ENCODE measurements around the gene NWD2.

NWD2 gene

GRCh38 chr4:37471093-37471492 is 226.6 kb downstream of the NWD2 start:
- no peak for TF ChIP-seq EZH2 (optimal IDR thresholded peaks at IDR 0.05; ENCODE audit: low read depth, low read length)
- TF ChIP-seq, protein P1, sequence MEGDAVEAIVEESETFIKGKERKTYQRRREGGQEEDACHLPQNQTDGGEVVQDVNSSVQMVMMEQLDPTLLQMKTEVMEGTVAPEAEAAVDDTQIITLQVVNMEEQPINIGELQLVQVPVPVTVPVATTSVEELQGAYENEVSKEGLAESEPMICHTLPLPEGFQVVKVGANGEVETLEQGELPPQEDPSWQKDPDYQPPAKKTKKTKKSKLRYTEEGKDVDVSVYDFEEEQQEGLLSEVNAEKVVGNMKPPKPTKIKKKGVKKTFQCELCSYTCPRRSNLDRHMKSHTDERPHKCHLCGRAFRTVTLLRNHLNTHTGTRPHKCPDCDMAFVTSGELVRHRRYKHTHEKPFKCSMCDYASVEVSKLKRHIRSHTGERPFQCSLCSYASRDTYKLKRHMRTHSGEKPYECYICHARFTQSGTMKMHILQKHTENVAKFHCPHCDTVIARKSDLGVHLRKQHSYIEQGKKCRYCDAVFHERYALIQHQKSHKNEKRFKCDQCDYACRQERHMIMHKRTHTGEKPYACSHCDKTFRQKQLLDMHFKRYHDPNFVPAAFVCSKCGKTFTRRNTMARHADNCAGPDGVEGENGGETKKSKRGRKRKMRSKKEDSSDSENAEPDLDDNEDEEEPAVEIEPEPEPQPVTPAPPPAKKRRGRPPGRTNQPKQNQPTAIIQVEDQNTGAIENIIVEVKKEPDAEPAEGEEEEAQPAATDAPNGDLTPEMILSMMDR (IDR thresholded peaks at IDR 0.05; ENCODE audit: low read length) = no peak
- no peak for TF ChIP-seq EZH2phosphoT487 (IDR thresholded peaks at IDR 0.05; ENCODE audit: low read length)
- no peak for DNase-seq
- Histone ChIP-seq H3K4me3 (ENCODE audit: low read length) (no peak overlapping the region), H4K20me1 (ENCODE audit: insufficient read depth, low read length) (no peaks in the 10 kb centered on the region), H3K36me3 (replicated peaks; ENCODE audit: insufficient read depth, low read length) (no peaks in the 10 kb centered on the region), H2AFZ (ENCODE audit: low read length) (no peak overlapping the region), H3K79me2 (ENCODE audit: low read length) (no peaks in the 10 kb centered on the region), H3K27ac (ENCODE audit: low read length) (no peak overlapping the region), H3K27me3 (replicated peaks; ENCODE audit: insufficient read depth, low read length) (no peaks in the 10 kb centered on the region), H3K9ac (ENCODE audit: low read length) (no peak overlapping the region), H3K9me2 (replicated peaks; ENCODE audit: insufficient read depth, low read length) (no peaks in the 10 kb centered on the region), H3K9me3 (replicated peaks; ENCODE audit: insufficient read depth, low read length) (no peaks in the 10 kb centered on the region), H3K4me2 (ENCODE audit: low read depth, low read length) (no peak overlapping the region), H3K4me1 (ENCODE audit: low read length) (no peaks in the 10 kb centered on the region), H3F3A (ENCODE audit: insufficient read depth, low read length) (no peaks in the 10 kb centered on the region)

- H2AFZ ChIP-seq (ENCODE audit: low read length) = no peak overlapping the region
- DNase-seq = no peak
- H3K4me2 ChIP-seq (ENCODE audit: low read depth, low read length) = no peak overlapping the region
- H4K20me1 ChIP-seq (ENCODE audit: insufficient read depth, low read length) = no peaks in the 10 kb centered on the region
- no peaks in the 10 kb centered on the region for H3K27me3 ChIP-seq (replicated peaks; ENCODE audit: insufficient read depth, low read length)
- no peak overlapping the region for H3K9ac ChIP-seq (ENCODE audit: low read length)
- H3K9me2 ChIP-seq (replicated peaks; ENCODE audit: insufficient read depth, low read length) = no peaks in the 10 kb centered on the region
- H3K36me3 ChIP-seq (replicated peaks; ENCODE audit: insufficient read depth, low read length) = no peaks in the 10 kb centered on the region
- H3K27ac ChIP-seq (ENCODE audit: low read length) = no peak overlapping the region
- TF ChIP-seq EZH2phosphoT487 (IDR thresholded peaks at IDR 0.05; ENCODE audit: low read length) (no peak), EZH2 (optimal IDR thresholded peaks at IDR 0.05; ENCODE audit: low read depth, low read length) (no peak)
- TF ChIP-seq, protein P1 (IDR thresholded peaks at IDR 0.05; ENCODE audit: low read length) = no peak
- H3K79me2 ChIP-seq (ENCODE audit: low read length) = no peaks in the 10 kb centered on the region
- H3K4me1 ChIP-seq (ENCODE audit: low read length) = no peaks in the 10 kb centered on the region
- no peak overlapping the region for H3K4me3 ChIP-seq (ENCODE audit: low read length)
- H3F3A ChIP-seq (ENCODE audit: insufficient read depth, low read length) = no peaks in the 10 kb centered on the region
- no peaks in the 10 kb centered on the region for H3K9me3 ChIP-seq (replicated peaks; ENCODE audit: insufficient read depth, low read length)
Observed at GRCh38 chr4:37471971-37472370, 227.4 kb downstream of the NWD2 start.

DNA sequence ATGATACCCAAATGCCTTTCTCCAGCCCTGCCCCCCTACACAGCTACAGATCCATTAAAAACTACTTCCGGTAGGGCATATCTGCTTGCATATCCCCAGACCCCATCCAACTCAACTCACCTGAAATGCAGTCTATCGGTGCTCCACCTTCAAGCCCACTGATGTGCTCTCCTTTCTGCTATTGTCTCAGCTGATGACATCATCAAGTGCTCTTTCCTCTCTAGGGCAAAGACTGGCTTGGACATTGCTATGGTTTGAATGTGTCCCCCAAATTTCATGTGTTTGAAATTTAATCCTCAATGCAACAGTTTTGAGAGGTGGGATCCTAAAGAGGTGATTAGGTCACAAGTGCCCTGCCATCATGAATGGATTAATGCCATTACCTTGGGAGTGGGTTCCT is 229.3 kb downstream of the NWD2 start:
- H3K36me3 ChIP-seq (replicated peaks; ENCODE audit: insufficient read depth, low read length) = no peaks in the 10 kb centered on the region
- TF ChIP-seq EZH2phosphoT487 (IDR thresholded peaks at IDR 0.05; ENCODE audit: low read length) = no peak
- no peak for TF ChIP-seq EZH2 (optimal IDR thresholded peaks at IDR 0.05; ENCODE audit: low read depth, low read length)
- TF ChIP-seq, protein P1 (IDR thresholded peaks at IDR 0.05; ENCODE audit: low read length) = no peak
- H2AFZ ChIP-seq (ENCODE audit: low read length) = no peak overlapping the region
- no peaks in the 10 kb centered on the region for H3K4me1 ChIP-seq (ENCODE audit: low read length)
- H3K27me3 ChIP-seq (replicated peaks; ENCODE audit: insufficient read depth, low read length) = no peaks in the 10 kb centered on the region
- H3K9ac ChIP-seq (ENCODE audit: low read length) = no peak overlapping the region
- H3K9me2 ChIP-seq (replicated peaks; ENCODE audit: insufficient read depth, low read length) = no peaks in the 10 kb centered on the region
- DNase-seq = no peak
- no peak overlapping the region for H3K27ac ChIP-seq (ENCODE audit: low read length)
- no peaks in the 10 kb centered on the region for H3K9me3 ChIP-seq (replicated peaks; ENCODE audit: insufficient read depth, low read length)
- no peak overlapping the region for H3K4me3 ChIP-seq (ENCODE audit: low read length)
- no peaks in the 10 kb centered on the region for H4K20me1 ChIP-seq (ENCODE audit: insufficient read depth, low read length)
- H3K79me2 ChIP-seq (ENCODE audit: low read length) = no peaks in the 10 kb centered on the region
- no peaks in the 10 kb centered on the region for H3F3A ChIP-seq (ENCODE audit: insufficient read depth, low read length)
- H3K4me2 ChIP-seq (ENCODE audit: low read depth, low read length) = no peak overlapping the region
